Thoracic aorta (tissue), 2 donors: Measurements from ENCODE around the gene OTOP1. TPM values are rescaled to one million over a fixed set of nuclear protein-coding genes. Genes with fewer than 3 reads are reported as not detected.
A peak's percentile ranks its signal among the peaks of the same experiment; 100 is the strongest.
"Not testable (repeated sequence)": the region's sequence is repeated elsewhere in the genome, so short reads cannot be mapped to it uniquely, and the experiment has no call there.

Experiments
- ATAC-seq: fragments of 150-250 bp; one replicate; pipeline ENCODE4 v1.8.0; 2017; ENCODE audit warnings: low read depth; ENCODE audit not compliant: insufficient number of reproducible peaks, low FRiP score
- DNase-seq: peaks from one replicate; pipeline ENCODE4 v3.0.0-alpha.2; 2020; ENCODE audit warnings: low spot score
- H3K27ac ChIP-seq, 2 donors: fragments of 200-600 bp; sonication (generic); 1 replicate in 1 of 2; 2 replicates in 1 of 2; pipeline ENCODE4 v1.5.1; 2016; ENCODE audit warnings: mild to moderate bottlenecking in 2 of 2, moderate library complexity in 2 of 2
- H3K27me3 ChIP-seq: fragments of 200-600 bp; sonication (generic); replicated peaks from 2 replicates; pipeline ENCODE4 v1.6.0; 2016; ENCODE audit warnings: mild to moderate bottlenecking; ENCODE audit not compliant: insufficient read depth
- H3K36me3 ChIP-seq: fragments of 200-600 bp; sonication (generic); one replicate; pipeline ENCODE4 v1.5.1; 2016
- H3K4me1 ChIP-seq, 2 donors: fragments of 200-600 bp; sonication (generic); 1 replicate in 1 of 2; 2 replicates in 1 of 2; pipeline versions ENCODE4 v1.5.1 to v1.6.0; 2016; ENCODE audit warnings: low read depth in 2 of 2, mild to moderate bottlenecking in 1 of 2; ENCODE audit not compliant: control insufficient read depth in 1 of 2
- H3K4me3 ChIP-seq: fragments of 200-600 bp; sonication (generic); 2 replicates; pipeline ENCODE4 v1.5.1; 2016; ENCODE audit warnings: mild to moderate bottlenecking
- H3K9me3 ChIP-seq: fragments of 200-600 bp; sonication (generic); 2 replicates; pipeline ENCODE4 v1.5.1; 2016
- total RNA-seq, 2 donors: library from RNA; depleted of rRNA; stranded (reverse); fragments of >200 nt; gene quantifications; one replicate each; pipeline versions ENCODE4 v1.1.0 to v1.2.3, GENCODE V29; 2016
- TF ChIP-seq, protein P1 (sequence below): fragments of 200-600 bp; sonication (generic); IDR thresholded peaks from one replicate; pipeline ENCODE4 v1.5.1; 2019; ENCODE audit warnings: antibody characterized with exemption

Gene OTOP1
- total RNA-seq, 2 donors from 2014 or later: not detected

GRCh38 chr4:4269331-4269731 lies 42.6 kb upstream of the OTOP1 start:
- H3K27ac ChIP-seq: no peak overlapping the region
- no peaks in the 10 kb centered on the region for H3K9me3 ChIP-seq
- TF ChIP-seq, protein P1, sequence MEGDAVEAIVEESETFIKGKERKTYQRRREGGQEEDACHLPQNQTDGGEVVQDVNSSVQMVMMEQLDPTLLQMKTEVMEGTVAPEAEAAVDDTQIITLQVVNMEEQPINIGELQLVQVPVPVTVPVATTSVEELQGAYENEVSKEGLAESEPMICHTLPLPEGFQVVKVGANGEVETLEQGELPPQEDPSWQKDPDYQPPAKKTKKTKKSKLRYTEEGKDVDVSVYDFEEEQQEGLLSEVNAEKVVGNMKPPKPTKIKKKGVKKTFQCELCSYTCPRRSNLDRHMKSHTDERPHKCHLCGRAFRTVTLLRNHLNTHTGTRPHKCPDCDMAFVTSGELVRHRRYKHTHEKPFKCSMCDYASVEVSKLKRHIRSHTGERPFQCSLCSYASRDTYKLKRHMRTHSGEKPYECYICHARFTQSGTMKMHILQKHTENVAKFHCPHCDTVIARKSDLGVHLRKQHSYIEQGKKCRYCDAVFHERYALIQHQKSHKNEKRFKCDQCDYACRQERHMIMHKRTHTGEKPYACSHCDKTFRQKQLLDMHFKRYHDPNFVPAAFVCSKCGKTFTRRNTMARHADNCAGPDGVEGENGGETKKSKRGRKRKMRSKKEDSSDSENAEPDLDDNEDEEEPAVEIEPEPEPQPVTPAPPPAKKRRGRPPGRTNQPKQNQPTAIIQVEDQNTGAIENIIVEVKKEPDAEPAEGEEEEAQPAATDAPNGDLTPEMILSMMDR: no peak
- ATAC-seq: no peak
- no peak for DNase-seq
- H3K4me3 ChIP-seq: no peak overlapping the region
- no peaks in the 10 kb centered on the region for H3K27me3 ChIP-seq
- H3K4me1 ChIP-seq: no peaks in the 10 kb centered on the region
- H3K36me3 ChIP-seq: peaks cover 7% of the 10 kb centered on the region

DNA sequence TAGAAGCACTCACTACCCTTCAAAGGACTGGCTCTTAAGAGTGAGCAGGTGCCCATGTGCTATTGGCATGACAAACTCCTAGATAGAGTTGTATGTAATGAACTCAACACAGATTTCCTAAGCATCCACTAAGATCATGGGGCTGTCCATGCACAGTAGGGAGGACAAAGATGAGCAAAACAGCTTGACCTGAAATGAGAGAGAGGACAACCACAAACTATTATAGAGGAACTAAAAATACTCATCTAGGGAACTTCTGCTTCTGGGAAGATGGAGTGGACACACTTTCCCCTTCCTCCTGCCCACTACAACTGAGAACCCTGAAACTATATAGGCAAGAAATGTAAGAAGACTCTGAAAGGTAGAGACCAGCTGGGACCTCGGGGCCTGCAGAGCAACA lies 42.0 kb upstream of the OTOP1 start:
- Histone ChIP-seq H3K27ac (peak overlapping the region in 1 of 2 donors; percentile 7), H3K4me3 (no peak overlapping the region), H3K27me3 (no peaks in the 10 kb centered on the region), H3K36me3 (peaks cover 5% of the 10 kb centered on the region), H3K4me1 (no peaks in the 10 kb centered on the region), H3K9me3 (no peaks in the 10 kb centered on the region)
- ATAC-seq (no peak), DNase-seq (no peak)
- TF ChIP-seq, protein P1: no peak

GRCh38 chr4:4267981-4268380 lies 41.3 kb upstream of the OTOP1 start:
- Histone ChIP-seq H3K36me3 (no peaks in the 10 kb centered on the region), H3K9me3 (no peaks in the 10 kb centered on the region), H3K4me1 (no peaks in the 10 kb centered on the region), H3K27ac (no peak overlapping the region), H3K4me3 (no peak overlapping the region), H3K27me3 (no peaks in the 10 kb centered on the region)
- TF ChIP-seq, protein P1: no peak
- ATAC-seq (no peak), DNase-seq (no peak)

DNA sequence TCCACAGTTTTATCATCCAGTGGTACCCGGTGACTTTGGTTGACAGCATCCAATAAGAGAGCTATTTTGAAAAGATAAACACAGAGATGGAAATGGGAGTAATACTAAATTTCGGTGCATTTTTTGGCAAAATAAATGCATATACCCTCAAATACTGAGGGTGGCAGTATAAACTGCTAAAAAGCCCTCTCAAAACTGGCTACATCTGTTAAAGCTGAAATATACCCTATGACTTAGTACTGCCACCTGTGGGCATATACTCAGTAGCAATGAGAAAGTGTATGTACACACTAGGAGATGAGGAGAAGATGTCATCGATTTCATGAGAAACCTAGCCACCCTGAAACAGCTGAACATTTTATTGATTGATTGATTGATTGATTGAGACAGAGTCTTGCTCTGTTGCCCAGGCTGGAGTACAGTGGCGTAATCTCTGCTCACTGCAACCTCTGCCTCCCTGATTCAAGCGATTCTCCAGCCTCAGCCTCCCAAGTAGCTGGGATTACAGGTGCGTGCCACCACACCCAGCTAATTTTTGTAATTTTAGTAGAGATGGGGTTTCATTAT lies 33.5 kb upstream of the OTOP1 start:
- Histone ChIP-seq H3K9me3 (no peaks in the 10 kb centered on the region), H3K27me3 (no peaks in the 10 kb centered on the region), H3K4me1 (no peaks in the 10 kb centered on the region), H3K4me3 (no peak overlapping the region), H3K36me3 (no peaks in the 10 kb centered on the region), H3K27ac (no peak overlapping the region)
- TF ChIP-seq, protein P1: no peak
- ATAC-seq (no peak), DNase-seq (no peak)

- no peak for DNase-seq
- Histone ChIP-seq H3K27me3 (no peaks in the 10 kb centered on the region), H3K4me1 (no peaks in the 10 kb centered on the region), H3K9me3 (no peaks in the 10 kb centered on the region), H3K27ac (no peak overlapping the region), H3K36me3 (no peaks in the 10 kb centered on the region), H3K4me3 (no peak overlapping the region)
- TF ChIP-seq, protein P1: no peak
- ATAC-seq: no peak
Observed at GRCh38 chr4:4259484-4260100, 32.9 kb upstream of the OTOP1 start.

GRCh38 chr4:4257705-4258104 lies 31.0 kb upstream of the OTOP1 start:
- H3K27ac ChIP-seq, H3K4me1 ChIP-seq, H3K9me3 ChIP-seq, H3K36me3 ChIP-seq, ATAC-seq, H3K4me3 ChIP-seq, DNase-seq, H3K27me3 ChIP-seq: not testable (repeated sequence)
